Measurements from ENCODE around the gene PPP1R16B.
"Not testable (repeated sequence)": the region's sequence is repeated elsewhere in the genome, so short reads cannot be mapped to it uniquely, and the experiment has no call there.

The PPP1R16B gene

DNA sequence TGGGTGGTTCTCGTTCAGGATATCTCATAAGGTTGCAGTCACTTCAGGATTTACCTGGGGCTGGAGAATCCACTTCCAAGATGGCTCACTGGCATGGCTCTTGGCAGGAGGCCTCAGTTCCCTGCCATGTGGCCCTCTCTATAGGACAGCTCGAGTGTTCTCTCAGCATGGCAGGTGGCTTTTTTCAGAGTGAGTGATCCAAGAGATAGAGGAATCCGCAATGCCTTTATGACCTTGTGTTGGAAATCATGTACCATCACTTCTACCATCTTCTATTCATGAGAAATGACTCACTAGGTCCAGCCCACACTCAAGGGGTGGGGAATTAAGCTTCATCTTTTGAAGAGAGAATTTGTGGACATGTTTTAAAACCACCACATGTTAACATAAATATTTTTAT is 37.8 kb downstream of the PPP1R16B start:
- DNase-seq = no peak

DNA sequence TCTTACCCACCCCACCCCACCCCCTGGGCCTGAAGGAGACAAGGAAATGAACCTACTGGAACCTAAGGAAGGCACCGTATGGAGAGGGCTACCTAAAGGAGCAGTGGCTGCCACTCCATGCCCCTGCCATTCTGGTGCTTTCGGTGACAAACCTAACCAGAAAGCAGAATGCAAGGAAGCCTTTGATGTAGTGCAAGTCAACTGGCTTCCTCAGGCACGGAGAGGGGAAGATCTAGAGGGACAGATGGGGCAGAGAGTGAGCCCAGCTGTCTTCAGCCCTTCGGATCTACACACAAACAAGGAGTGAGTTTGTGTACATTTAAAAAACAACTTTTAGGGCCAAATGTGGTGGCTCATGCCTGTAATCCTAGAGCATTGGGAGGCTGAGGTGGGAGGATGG is 39.5 kb downstream of the PPP1R16B start:
- DNase-seq = no peak

DNA sequence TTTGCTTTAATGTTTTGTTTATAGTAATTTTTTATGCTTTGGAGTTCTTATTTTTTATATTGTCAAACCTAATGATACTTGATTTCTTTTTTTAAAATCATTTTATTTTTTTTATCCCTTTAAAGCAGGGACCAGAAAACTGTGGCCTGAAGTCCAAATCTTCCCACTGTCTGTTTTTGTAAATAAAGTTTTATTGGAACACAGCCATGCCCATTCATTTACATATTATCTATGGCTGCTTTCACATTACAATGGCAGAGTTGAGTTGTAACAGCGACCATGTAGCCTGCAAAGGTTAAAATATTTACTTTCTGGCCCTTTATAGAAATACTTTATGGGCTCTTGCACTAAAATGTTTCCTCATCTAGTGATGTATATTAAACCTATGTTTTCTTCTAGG is 42.3 kb downstream of the PPP1R16B start:
- no peak for DNase-seq

DNA sequence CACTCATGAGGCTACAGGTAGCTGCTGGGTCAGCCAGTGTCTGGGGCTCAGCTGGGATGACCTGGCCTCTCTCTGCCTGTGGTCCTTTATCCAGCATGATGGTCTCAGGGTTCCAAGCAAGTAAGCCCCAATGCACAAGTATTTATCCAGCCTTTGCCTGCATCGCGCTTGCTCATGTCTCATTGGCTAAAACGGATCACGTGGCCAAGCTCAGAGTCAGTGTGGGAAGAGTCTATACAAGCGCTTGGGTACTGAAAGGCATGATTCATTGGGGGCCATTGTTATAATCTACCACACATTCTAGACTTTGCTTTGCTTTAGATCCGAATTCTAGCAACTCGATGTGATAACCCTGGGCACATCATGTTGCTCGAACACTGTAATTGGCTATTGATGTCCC is 48.3 kb downstream of the PPP1R16B start:
- no peak for DNase-seq

DNA sequence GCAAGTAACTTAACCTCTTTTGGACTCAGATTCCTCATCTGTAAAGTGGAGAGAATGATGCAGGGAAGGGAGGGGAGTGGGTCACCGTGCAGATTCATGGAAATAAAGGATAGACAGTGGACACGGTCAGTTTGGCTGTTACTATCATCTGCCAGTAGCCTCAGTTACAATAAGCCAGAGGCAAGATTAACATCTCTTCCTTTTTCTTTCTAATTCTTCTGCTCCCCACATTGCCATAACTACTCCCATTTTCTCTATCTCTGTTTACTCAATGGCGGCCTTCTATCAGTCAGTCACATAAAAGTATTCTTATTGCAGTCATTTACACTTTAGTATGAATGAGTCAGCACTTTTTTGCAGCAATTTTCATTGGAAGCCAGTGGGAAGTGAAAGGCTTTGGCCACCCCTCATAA is 49.2 kb downstream of the PPP1R16B start:
- no peak for DNase-seq

DNA sequence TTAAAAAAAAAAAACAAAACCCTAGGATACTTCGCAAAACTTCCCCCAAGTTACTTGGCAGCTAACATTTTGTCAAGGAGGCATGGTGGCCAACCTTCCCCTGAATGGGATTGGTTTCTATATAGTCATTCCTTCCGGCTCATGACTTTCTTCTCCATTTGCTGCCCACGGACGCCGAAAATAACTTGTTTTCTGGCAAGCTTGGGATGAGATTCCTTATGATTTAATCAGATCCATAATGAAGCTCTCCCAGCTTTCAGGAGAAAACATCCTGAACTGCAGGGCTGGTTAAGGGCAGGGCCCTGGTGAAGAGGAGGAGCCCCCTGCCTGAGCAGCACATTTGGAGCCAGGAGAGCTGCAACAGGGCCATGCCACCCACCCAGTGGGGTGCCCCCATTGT is 49.9 kb downstream of the PPP1R16B start:
- peak in 1 of 51 donors; percentile 51 for DNase-seq

DNA sequence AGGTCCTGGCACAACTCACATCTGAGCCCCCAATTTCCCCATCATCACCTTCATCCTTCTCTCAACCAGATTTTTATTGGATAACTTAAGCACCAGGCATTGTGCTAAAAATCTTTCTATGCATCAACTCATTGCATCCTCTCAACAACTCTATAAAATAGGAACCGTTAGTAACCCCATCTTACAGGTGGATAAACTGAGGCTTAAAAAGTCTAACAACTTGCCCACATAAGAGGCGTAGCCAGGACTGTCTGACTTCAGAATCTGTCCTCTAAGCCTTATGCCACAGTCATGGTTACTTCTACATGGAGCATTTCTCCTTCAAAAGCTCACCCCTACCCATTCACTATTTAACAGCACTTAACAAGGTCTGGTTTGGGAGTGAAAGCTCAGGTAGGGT is 51.1 kb downstream of the PPP1R16B start:
- DNase-seq = no peak

DNA sequence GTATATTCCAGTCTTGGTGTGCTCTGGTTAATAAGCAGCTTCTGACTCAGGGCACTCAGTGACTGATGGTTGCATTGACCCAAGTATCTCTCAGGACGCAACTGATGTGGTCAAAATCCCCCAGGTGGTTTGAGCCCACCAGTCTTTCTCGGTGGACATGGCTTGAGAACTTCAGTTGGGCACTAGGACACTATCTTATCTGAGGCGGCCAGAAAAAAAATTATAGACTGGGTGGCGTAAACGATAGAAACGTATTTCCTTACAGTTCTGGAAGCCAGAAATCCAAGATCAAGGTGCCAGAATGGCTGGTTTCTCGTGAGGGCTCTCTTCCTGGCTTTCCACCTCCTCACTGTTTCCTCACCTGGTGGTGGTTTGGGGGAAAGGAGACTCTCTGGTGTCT is 52.2 kb downstream of the PPP1R16B start:
- DNase-seq = no peak

DNA sequence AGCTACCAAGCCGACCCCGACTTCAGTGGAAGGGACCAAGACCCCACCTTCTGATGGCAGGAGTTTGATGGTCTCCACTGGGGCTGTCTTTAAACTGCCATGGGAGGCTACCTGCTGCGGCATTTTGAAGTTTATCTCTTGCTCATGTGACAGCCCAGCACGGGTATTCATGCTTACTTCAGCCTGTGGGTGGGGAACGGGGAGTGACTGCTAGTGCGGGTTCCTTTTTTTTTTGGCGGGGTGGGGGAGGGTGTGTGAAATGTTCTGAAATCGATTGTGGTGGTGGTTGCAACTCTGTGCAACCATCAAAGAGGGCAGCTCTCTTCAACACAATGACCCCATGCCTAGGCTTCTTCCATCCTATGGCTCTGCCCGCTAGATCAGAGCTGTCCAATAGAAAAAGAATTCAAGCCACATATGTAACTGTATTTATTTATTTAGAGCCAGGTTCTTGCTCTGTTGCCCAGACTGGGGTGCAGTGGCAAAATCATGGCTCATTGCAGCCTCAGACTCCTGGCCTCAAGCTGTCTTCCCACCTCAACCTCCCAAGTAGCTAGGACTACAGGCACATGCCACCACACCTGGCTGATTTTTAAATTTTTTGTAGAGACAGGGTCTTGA is 53.7 kb downstream of the PPP1R16B start:
- no peak for DNase-seq

DNA sequence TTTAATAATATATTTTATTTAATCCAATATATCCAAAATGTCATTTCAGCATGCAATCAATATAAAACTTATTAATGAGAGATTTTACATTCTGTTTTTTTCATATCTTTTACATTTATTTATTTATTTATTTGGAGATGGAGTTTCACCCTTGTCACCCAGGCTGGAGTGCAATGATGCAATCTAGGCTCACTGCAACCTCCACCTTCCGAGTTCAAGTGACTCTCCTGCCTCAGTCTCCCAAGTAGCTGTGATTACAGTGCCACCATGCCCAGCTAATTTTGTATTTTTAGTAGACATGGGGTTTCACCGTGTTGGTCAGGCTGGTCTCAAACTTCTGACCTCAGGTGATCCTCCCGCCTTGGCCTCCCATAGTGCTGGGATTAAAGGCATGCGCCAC is 54.4 kb downstream of the PPP1R16B start:
- DNase-seq = not testable (repeated sequence)

DNA sequence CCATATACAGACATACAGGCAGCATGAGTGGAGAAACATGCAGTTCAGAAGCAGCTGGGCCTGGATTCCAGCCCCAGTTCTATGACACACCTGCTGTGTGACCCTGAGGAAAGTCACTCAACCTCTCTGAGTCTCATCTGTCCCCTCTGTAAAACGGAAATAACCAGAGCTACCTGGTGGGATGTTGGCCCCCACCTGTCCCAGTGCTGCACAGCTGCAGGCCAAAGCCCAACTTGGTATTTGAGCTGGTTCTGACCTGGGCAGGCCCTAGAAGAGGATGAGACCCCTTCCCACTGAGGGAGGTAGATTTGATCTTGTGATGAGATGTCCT is 55.5 kb downstream of the PPP1R16B start:
- DNase-seq = no peak

DNA sequence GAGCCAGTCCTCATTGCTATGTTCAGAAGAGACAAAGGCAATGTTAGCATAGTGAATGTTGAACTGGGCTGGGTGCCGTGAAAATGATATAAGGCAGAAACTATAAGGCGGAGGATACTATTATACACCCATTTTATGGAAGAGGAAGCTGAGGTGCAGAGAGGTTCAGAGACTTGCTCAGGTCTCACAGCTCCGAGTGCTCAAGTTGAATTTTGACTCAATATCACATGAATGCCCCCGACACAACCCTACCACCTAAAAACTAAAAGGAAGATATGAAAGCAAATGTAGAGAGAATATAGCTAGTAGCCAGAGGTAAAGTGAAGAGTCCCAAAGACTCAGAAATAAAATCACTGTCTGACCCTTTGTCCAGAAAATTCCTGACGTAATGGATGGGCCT is 56.7 kb downstream of the PPP1R16B start:
- no peak for DNase-seq

DNA sequence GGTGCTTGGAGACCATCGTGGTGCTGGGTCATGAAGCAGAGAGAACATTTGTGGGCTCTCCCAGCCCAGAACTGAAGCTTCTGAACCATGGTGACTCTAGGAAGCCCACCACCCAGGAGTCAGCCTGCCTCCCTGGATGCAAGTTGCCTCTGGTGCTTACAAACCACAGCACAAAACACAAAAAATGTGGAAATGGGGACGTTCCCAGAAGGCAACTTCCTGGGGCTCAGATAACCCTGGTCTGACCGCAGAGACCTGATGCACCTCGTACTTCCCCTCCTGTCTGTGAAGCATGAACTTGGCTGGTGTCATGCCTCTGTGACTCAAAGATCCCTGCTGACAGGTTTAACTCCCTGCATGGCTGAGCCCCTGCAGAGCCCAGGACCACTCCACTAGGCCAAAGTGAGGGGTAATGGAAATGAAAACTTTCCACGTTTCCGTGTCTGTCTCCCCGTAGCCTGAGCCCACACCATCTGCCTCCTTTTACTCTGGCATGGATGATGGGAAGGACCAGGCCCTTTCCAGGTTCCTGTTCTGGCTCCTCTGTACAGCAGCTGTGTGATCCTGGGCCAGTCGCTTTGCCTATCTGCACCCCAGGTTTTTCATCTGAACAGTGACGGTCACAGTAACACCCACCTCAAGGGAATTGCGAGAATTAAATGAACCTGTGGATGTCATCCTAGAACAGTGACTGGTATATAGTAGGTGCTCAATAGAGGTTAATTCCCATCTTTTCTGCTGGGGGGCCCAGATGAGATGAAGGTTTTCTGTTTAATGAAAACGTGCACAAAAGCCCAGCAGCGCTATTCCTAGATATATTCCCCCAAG is 57.7 kb downstream of the PPP1R16B start:
- no peak for DNase-seq

DNA sequence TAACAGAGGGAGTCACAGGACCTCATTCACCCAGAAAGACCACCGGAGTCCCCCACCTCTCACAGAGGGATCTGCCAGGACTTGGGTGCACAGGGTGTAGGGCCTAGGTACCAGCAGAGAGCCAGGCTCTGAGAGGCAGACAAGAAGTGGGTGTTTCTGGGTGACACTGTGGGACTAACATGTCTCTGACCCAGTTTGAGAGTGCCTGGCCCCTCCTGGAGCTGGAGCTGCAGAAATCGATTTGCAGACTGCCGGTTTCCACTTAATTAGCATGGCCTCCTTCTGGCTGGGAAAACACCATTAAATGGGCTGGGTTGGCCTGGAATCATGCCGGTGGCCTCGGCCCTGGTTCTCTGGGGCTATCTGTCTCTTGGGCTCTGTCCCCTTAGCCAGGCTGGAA is 59.2 kb downstream of the PPP1R16B start:
- DNase-seq = no peak

DNA sequence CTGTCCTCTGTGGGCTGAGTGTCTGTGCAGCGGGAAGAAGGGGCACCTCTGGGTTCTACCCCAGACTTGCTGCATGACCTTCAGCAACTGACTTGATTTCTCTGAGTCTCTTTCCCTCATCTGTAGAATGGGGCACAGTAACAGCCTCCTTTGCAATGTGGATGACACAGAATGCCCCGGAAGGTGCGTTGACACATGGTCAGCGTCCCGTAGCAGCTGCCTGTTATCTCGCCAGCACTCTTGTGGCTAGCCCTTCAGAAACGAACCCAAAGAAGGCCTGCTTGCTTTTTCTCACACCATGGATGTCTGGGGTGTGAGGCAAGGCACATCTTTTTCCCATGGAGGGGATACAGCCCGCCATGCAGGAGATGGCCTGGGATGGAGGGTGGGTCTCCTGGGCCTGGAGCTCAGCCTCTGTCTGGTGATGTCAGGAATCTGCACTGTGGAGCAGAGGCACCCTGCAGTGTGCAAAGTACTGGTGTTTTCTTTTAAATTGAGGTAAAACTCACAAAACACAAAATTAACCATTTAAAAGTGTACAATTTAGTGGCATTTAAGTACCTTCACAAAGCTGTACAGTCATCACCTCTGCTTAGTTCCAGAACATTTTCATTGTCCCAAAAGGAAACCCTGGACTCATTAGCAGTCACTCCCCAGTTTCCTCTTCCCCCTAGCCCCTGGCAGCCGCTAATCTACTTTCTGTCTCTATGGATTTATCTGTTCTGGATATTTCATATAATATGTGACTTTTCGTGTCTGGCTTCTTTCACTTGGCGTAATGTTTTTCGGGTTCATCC is 61.0 kb downstream of the PPP1R16B start:
- no peak for DNase-seq

DNA sequence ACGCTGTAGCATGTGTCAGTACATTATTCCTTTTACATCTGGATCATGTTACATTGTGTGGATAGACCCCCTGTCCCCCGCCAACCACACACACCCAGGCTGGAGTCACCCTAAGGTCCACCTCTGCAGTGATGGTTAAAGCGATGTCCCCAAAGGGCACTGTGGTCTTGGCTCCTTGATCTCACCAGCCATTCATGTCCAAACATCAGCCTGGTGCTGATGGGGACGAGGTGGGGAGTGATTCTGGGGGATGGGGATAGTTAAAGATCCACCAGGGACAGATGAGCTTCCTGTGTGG is 61.5 kb downstream of the PPP1R16B start:
- DNase-seq = no peak

DNA sequence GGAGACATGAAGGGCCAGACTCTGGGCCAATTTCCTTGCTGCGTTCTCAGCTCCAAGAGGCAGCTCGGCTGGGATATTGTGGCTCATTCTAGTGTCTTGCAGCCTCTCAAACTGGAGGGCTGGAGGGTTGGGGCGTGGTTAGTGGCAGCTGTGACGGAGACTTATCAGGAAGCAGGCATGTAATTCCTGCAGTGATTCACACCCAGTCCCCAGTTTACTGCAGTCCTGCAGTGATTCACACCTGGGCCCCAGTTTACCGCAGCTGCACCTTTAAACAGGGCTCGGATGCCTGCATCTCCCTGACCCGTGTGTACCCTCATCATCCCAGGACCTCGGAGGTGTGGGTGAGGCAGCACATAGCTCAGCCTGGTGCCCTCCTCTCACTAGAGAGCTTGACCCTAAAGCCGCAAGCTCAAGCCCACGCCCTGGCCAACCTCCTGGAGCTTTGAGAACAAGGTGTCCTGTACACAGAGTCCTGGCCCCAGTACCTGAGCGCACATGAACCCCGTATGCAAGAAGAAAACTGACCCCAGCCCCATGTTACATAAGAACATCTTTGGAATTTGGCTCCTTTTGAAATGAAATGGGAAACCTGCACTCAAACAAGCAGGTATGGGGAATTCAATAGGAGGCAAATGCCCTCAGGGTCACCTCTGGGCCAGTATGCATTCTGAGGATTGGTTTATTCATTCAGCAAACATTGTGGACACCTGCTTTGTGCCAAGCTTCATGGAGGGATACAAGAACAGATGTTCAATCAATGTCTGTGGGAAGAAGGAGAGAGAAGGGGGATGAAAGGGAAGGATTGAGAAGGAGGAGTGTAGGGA is 65.4 kb downstream of the PPP1R16B start:
- DNase-seq = peak in 2 of 51 donors; percentile 16 to 30

DNA sequence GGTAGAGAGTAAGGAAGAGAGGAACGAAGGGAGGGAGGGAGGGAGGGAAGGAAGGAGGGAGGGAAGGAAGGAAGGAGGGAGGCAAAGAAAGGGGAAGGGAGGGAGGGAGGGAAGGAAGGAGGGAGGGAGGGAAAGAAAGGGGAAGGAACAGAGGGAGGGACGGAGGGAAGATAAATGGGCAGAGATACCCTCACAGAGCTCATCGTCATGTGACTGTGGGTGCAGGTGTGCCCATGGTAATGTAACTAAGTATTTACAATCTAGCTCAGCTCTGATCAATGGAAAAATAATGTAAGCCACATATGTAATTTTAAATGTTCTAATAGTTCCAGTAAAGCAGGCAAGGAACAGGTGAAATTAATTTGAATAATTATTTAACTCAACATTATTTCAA is 66.1 kb downstream of the PPP1R16B start:
- DNase-seq = no peak

DNA sequence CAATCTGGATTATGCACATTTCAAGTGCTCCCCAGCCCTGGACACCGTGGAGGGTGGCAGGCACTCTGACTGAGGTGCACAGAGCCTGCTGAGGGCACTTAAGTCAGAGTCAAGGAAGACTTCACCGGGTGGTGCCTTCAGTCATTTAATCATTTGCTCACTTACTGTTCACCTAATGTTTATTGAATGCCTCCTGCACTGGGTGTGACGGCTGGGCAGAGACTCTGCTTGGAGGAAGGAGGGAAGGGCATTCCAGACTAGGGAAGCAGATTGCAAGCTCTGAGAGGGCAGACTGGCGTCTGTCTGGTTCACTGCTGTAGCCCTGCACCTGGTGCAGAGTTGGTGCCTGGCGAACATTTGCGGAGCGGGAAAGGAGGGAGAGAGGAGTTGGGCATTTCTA is 66.5 kb downstream of the PPP1R16B start:
- DNase-seq = no peak

DNA sequence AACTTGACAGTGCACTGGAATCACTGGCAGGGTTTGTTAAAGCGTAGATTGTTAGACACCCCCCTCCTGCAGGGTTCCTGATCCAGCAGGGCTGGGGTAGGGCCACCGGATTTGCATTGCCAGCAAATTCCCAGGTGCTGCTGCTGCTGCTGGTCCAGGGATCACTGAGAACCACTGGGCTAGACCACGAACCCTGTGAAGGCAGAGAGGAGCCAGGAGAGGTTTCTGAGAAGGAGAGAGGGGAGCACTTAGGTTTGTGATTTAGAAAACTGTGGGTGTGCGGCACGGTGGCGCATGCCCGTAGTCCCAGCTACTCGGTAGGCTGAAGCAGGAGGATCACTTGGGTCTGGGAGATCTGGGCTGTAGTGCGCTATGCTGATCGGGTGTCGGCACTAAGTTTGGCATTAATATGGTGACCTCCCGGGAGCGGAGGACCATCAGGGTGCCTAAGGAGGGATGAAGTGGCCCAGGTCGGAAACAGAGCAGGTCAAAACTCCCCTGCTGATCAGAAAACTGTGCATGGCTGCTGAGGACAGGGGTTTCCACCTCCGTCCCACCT is 67.1 kb downstream of the PPP1R16B start:
- DNase-seq = no peak

DNA sequence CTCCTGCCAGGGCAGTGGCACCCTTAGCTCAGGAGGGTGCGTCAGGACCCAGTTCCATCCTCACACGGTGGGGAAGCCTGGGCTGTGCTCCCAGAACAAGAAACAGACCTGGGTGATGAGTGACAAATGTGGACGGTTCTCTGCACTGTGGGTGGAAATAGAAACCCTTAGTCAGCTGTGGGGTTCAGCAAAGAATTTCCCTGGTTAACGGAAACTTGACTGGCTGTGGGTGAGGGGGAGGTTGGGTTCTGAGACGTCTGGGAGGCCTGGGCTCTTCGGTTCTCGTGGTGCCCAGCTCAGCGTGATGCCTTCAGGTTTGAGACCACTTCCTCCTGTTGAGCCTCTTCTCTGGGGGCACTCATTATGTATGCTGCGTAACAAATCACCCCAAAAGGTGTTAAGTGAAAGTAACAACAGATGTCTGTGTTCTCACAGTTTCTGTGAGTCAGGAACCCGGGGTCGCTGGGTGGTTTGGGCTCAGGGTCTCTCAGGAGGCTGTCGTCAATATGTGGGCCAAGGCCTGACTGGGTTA is 67.6 kb downstream of the PPP1R16B start:
- DNase-seq = peak in 1 of 51 donors; percentile 33

Measured in hypothalamus (tissue), 51 donors.